Neuron (in vitro differentiated cells): ENCODE results near the gene XIRP2.

ENCODE experiments used
- H2AFZ ChIP-seq: one replicate; pipeline ENCODE4 v1.6.1; 2013; ENCODE audit warnings: low read depth, mild to moderate bottlenecking, inconsistent platforms, low read length, moderate library complexity
- H3K27me3 ChIP-seq: one replicate; pipeline ENCODE4 v1.6.1; 2013; ENCODE audit warnings: low read length; ENCODE audit not compliant: insufficient read depth
- H3K36me3 ChIP-seq: one replicate; pipeline ENCODE4 v1.6.1; 2013; ENCODE audit warnings: low read length; ENCODE audit not compliant: insufficient read depth
- H3K4me1 ChIP-seq: one replicate; pipeline ENCODE4 v1.6.1; 2013; ENCODE audit warnings: low read length; ENCODE audit not compliant: insufficient read depth
- H3K4me3 ChIP-seq: 2 replicates; pipeline ENCODE4 v1.5.1; 2013; ENCODE audit warnings: mild to moderate bottlenecking, low read length, moderate library complexity
- H3K9me3 ChIP-seq: one replicate; pipeline ENCODE4 v1.6.1; 2013; ENCODE audit warnings: low read length

Gene XIRP2

GRCh38 chr2:166897666-166898065 is 9.4 kb downstream of the XIRP2 start:
- no peaks in the 10 kb centered on the region for H3K27me3 ChIP-seq
- H3K9me3 ChIP-seq: no peaks in the 10 kb centered on the region
- H3K4me3 ChIP-seq: no peak overlapping the region
- no peak overlapping the region for H2AFZ ChIP-seq
- peaks cover 9% of the 10 kb centered on the region for H3K4me1 ChIP-seq
- H3K36me3 ChIP-seq: no peaks in the 10 kb centered on the region

- Histone ChIP-seq H3K4me1 (peaks cover 9% of the 10 kb centered on the region), H3K9me3 (no peaks in the 10 kb centered on the region), H2AFZ (no peak overlapping the region), H3K36me3 (no peaks in the 10 kb centered on the region), H3K27me3 (no peaks in the 10 kb centered on the region), H3K4me3 (no peak overlapping the region)
Observed at GRCh38 chr2:166899676-166900075, 11.4 kb downstream of the XIRP2 start.

GRCh38 chr2:166900700-166901099 is 12.4 kb downstream of the XIRP2 start:
- Histone ChIP-seq H3K4me1 (peaks cover 9% of the 10 kb centered on the region), H3K36me3 (no peaks in the 10 kb centered on the region), H3K9me3 (no peaks in the 10 kb centered on the region), H2AFZ (peak overlapping the region; percentile 57), H3K27me3 (no peaks in the 10 kb centered on the region), H3K4me3 (no peak overlapping the region)

GRCh38 chr2:166901336-166901735 is 13.1 kb downstream of the XIRP2 start:
- H2AFZ ChIP-seq: peak overlapping the region; percentile 57
- H3K27me3 ChIP-seq: no peaks in the 10 kb centered on the region
- H3K4me1 ChIP-seq: peaks cover 9% of the 10 kb centered on the region
- H3K9me3 ChIP-seq: no peaks in the 10 kb centered on the region
- no peaks in the 10 kb centered on the region for H3K36me3 ChIP-seq
- no peak overlapping the region for H3K4me3 ChIP-seq

GRCh38 chr2:166916987-166917386 is 28.7 kb downstream of the XIRP2 start:
- Histone ChIP-seq H3K36me3 (no peaks in the 10 kb centered on the region), H3K4me3 (no peak overlapping the region), H3K9me3 (peaks cover 2% of the 10 kb centered on the region), H3K4me1 (no peaks in the 10 kb centered on the region), H2AFZ (no peak overlapping the region), H3K27me3 (no peaks in the 10 kb centered on the region)

- Histone ChIP-seq H3K27me3 (no peaks in the 10 kb centered on the region), H3K4me3 (no peak overlapping the region), H3K36me3 (no peaks in the 10 kb centered on the region), H3K9me3 (peaks cover 2% of the 10 kb centered on the region), H2AFZ (no peak overlapping the region), H3K4me1 (no peaks in the 10 kb centered on the region)
Observed at GRCh38 chr2:166917415-166917814, 29.1 kb downstream of the XIRP2 start.

- Histone ChIP-seq H3K27me3 (no peaks in the 10 kb centered on the region), H3K36me3 (no peaks in the 10 kb centered on the region), H2AFZ (no peak overlapping the region), H3K4me1 (no peaks in the 10 kb centered on the region), H3K9me3 (no peaks in the 10 kb centered on the region), H3K4me3 (no peak overlapping the region)
Observed at GRCh38 chr2:166921261-166921896, 33.1 kb downstream of the XIRP2 start.

GRCh38 chr2:166924967-166925366 is 36.7 kb downstream of the XIRP2 start:
- no peaks in the 10 kb centered on the region for H3K27me3 ChIP-seq
- H3K4me3 ChIP-seq: no peak overlapping the region
- no peak overlapping the region for H2AFZ ChIP-seq
- no peaks in the 10 kb centered on the region for H3K9me3 ChIP-seq
- no peaks in the 10 kb centered on the region for H3K4me1 ChIP-seq
- H3K36me3 ChIP-seq: no peaks in the 10 kb centered on the region

- H2AFZ ChIP-seq: no peak overlapping the region
- no peaks in the 10 kb centered on the region for H3K27me3 ChIP-seq
- H3K4me3 ChIP-seq: no peak overlapping the region
- no peaks in the 10 kb centered on the region for H3K9me3 ChIP-seq
- H3K4me1 ChIP-seq: no peaks in the 10 kb centered on the region
- no peaks in the 10 kb centered on the region for H3K36me3 ChIP-seq
Observed at GRCh38 chr2:166926657-166927056, 38.4 kb downstream of the XIRP2 start.

GRCh38 chr2:166932032-166932431 is 43.8 kb downstream of the XIRP2 start:
- Histone ChIP-seq H3K27me3 (no peaks in the 10 kb centered on the region), H3K4me3 (no peak overlapping the region), H2AFZ (no peak overlapping the region), H3K4me1 (no peaks in the 10 kb centered on the region), H3K9me3 (no peaks in the 10 kb centered on the region), H3K36me3 (no peaks in the 10 kb centered on the region)

GRCh38 chr2:166934817-166935216 is 46.5 kb downstream of the XIRP2 start:
- no peak overlapping the region for H3K4me3 ChIP-seq
- no peaks in the 10 kb centered on the region for H3K36me3 ChIP-seq
- H3K9me3 ChIP-seq: no peaks in the 10 kb centered on the region
- H3K27me3 ChIP-seq: no peaks in the 10 kb centered on the region
- H2AFZ ChIP-seq: no peak overlapping the region
- H3K4me1 ChIP-seq: no peaks in the 10 kb centered on the region

GRCh38 chr2:166942377-166942776 is 54.1 kb downstream of the XIRP2 start:
- Histone ChIP-seq H3K4me1 (no peaks in the 10 kb centered on the region), H3K4me3 (no peak overlapping the region), H3K27me3 (no peaks in the 10 kb centered on the region), H2AFZ (no peak overlapping the region), H3K36me3 (no peaks in the 10 kb centered on the region), H3K9me3 (peaks cover 3% of the 10 kb centered on the region)

GRCh38 chr2:166944909-166945308 is 56.6 kb downstream of the XIRP2 start:
- no peak overlapping the region for H2AFZ ChIP-seq
- no peaks in the 10 kb centered on the region for H3K4me1 ChIP-seq
- no peaks in the 10 kb centered on the region for H3K36me3 ChIP-seq
- H3K27me3 ChIP-seq: no peaks in the 10 kb centered on the region
- H3K9me3 ChIP-seq: peaks cover 3% of the 10 kb centered on the region
- no peak overlapping the region for H3K4me3 ChIP-seq

GRCh38 chr2:166957686-166958085 is 69.4 kb downstream of the XIRP2 start:
- H2AFZ ChIP-seq: no peak overlapping the region
- peaks cover 14% of the 10 kb centered on the region for H3K4me1 ChIP-seq
- no peaks in the 10 kb centered on the region for H3K9me3 ChIP-seq
- H3K36me3 ChIP-seq: no peaks in the 10 kb centered on the region
- no peaks in the 10 kb centered on the region for H3K27me3 ChIP-seq
- H3K4me3 ChIP-seq: no peak overlapping the region
